Endothelial cell of umbilical vein (primary cell): ENCODE results near the gene CMIP. TPM values are rescaled to one million over a fixed set of nuclear protein-coding genes. Genes with fewer than 3 reads are reported as not detected.
A peak's percentile ranks its signal among the peaks of the same experiment; 100 is the strongest.

Source experiments
- BruUV-seq: library from RNA; stranded (reverse); fragments of 400-500 nt; replicated peaks from 2 replicates; lab custom pipeline; 2021; lab: Mats Ljungman, UMichigan
- CTCF ChIA-PET: fragments of 300-600, 350-600 bp; sonication (Branson Sonifier 250); formaldehyde crosslinking; loops from one replicate; lab custom pipeline; 2021; ENCODE audit warnings: antibody characterized with exemption, inconsistent platforms; lab: Charles Lee
- POLR2A ChIA-PET: fragments of 300-600, 350-600 bp; sonication (Branson Sonifier 250); formaldehyde crosslinking; loops from one replicate; lab custom pipeline; 2021; ENCODE audit warnings: antibody characterized with exemption, inconsistent platforms; lab: Charles Lee
- DNase-seq: peaks from one replicate; pipeline ENCODE4 v3.0.0-alpha.2; 2011; ENCODE audit warnings: low read depth, low spot score
- FAIRE-seq: peaks from 2 replicates; lab custom pipeline; 2011; peaks lifted over from hg19 to GRCh38; lab: Jason Lieb, UNC
- H2AFZ ChIP-seq: 2 replicates; pipeline ENCODE4 v1.6.0; 2012; ENCODE audit warnings: low read depth, low read length, control low read depth, inconsistent platforms
- H3K27ac ChIP-seq: 2 replicates; pipeline ENCODE4 v1.5.1; 2011; ENCODE audit warnings: low read depth, mild to moderate bottlenecking, control low read depth, low read length, moderate library complexity; ENCODE audit not compliant: insufficient read depth
- H3K27me3 ChIP-seq, 2 experiments: 2 replicates each; pipeline versions ENCODE4 v1.6.0 to v1.6.1; 2011; ENCODE audit warnings: low read length in 2 of 2, mixed read lengths in 1 of 2; ENCODE audit not compliant: control insufficient read depth in 2 of 2, insufficient read depth in 2 of 2
- H3K36me3 ChIP-seq, 2 experiments: 2 replicates in 1 of 2; 3 replicates in 1 of 2; pipeline ENCODE4 v1.5.1; 2011; ENCODE audit warnings: low read length in 2 of 2, mild to moderate bottlenecking in 1 of 2, moderate library complexity in 1 of 2; ENCODE audit not compliant: control insufficient read depth in 2 of 2, insufficient read depth in 2 of 2; ENCODE audit errors: extremely low read depth in 1 of 2
- H3K4me1 ChIP-seq: 3 replicates; pipeline ENCODE4 v1.5.1; 2011; ENCODE audit warnings: mild to moderate bottlenecking, low read length; ENCODE audit not compliant: control insufficient read depth, insufficient read depth; ENCODE audit errors: extremely low read depth
- H3K4me2 ChIP-seq: 2 replicates; pipeline ENCODE4 v1.6.1; 2011; ENCODE audit warnings: low read length, control low read depth, mixed read lengths; ENCODE audit not compliant: insufficient read depth
- H3K4me3 ChIP-seq, 3 experiments: fragments of 200-600 bp in 1 of 3; sonication (generic), shearing (Covaris generic) in 1 of 3; replicated peaks in 1 of 3; 2 replicates each; pipeline ENCODE4 v1.5.1; 2011 to 2016; ENCODE audit warnings: control low read depth in 3 of 3, low read length in 3 of 3, mild to moderate bottlenecking in 2 of 3, inconsistent platforms in 1 of 3, low read depth in 1 of 3, moderate library complexity in 1 of 3; ENCODE audit not compliant: insufficient read depth in 1 of 3
- H3K79me2 ChIP-seq: 2 replicates; pipeline ENCODE4 v1.6.0; 2012; ENCODE audit warnings: low read length, inconsistent platforms; ENCODE audit not compliant: control insufficient read depth, insufficient read depth
- H3K9ac ChIP-seq: replicated peaks from 2 replicates; pipeline ENCODE3; 2011; ENCODE audit warnings: low read length, control low read depth; ENCODE audit not compliant: insufficient read depth; ENCODE audit errors: extremely low read depth
- H3K9me1 ChIP-seq: replicated peaks from 3 replicates; pipeline ENCODE4 v1.6.0; 2011; ENCODE audit warnings: mild to moderate bottlenecking, low read length; ENCODE audit not compliant: control insufficient read depth, insufficient read depth; ENCODE audit errors: extremely low read depth
- H3K9me3 ChIP-seq: replicated peaks from 2 replicates; pipeline ENCODE4 v1.5.1; 2012; ENCODE audit warnings: low read length, inconsistent platforms; ENCODE audit not compliant: control insufficient read depth, insufficient read depth
- H4K20me1 ChIP-seq: replicated peaks from 2 replicates; pipeline ENCODE3; 2011; ENCODE audit warnings: mild to moderate bottlenecking, low read length; ENCODE audit not compliant: control insufficient read depth, insufficient read depth; ENCODE audit errors: extremely low read depth
- GATA2 ChIP-seq: IDR thresholded peaks from 2 replicates; pipeline ENCODE4 v1.7.0; 2011; ENCODE audit warnings: low read depth, mild to moderate bottlenecking, moderate library complexity, mixed read lengths, low read length; ENCODE audit not compliant: insufficient read length, insufficient read depth
- MYC ChIP-seq: IDR thresholded peaks from one replicate; pipeline ENCODE4 v1.6.1; 2011; ENCODE audit warnings: mild to moderate bottlenecking, low read depth, low read length
- dilution Hi-C: fragments of 300-500 bp; cut with MboI; formaldehyde crosslinking; loops from one replicate; pipeline ENCODE4 v1.15.0; 2019; ENCODE audit warnings: low sequenced_read_pairs; ENCODE audit not compliant: extremely low pct_ligation_motif_present
- intact Hi-C: fragments of 100-400 bp; cut with micrococcal nuclease; formaldehyde crosslinking; loops from one replicate; pipeline ENCODE4 v1.10.0; 2022
- polyA plus RNA-seq, 4 experiments: library from polyadenylated mRNA; depleted of rRNA in 3 of 4; stranded (reverse) in 3 of 4; unstranded in 1 of 4; fragments of >200 nt; gene quantifications; 2 replicates each; pipeline versions ENCODE4 v1.2.1 to v1.2.3, GENCODE V29; 2011 to 2012; ENCODE audit warnings: missing spikeins in 1 of 4
- total RNA-seq: library from RNA; stranded (reverse); gene quantifications from 2 replicates; pipeline ENCODE4 v1.2.3, GENCODE V29; 2021
- TF ChIP-seq, protein P1 (sequence below), 2 donors: IDR thresholded peaks; 1 replicate in 1 of 2; 2 replicates in 1 of 2; pipeline ENCODE4 v1.5.1; 2011; ENCODE audit warnings: low read length in 2 of 2, mild to moderate bottlenecking in 2 of 2, moderate library complexity in 2 of 2, control low read depth in 1 of 2, inconsistent platforms in 1 of 2, low read depth in 1 of 2; ENCODE audit not compliant: insufficient read depth in 1 of 2; ENCODE audit errors: extremely low read depth in 1 of 2
- TF ChIP-seq, protein P2 (sequence below): IDR thresholded peaks from 2 replicates; pipeline ENCODE4 v1.6.1; 2011; ENCODE audit not compliant: insufficient read depth, insufficient read length

The CMIP gene
- total and polyA plus RNA-seq, 2 donors (not counting 3 experiments of a cell fraction or from before 2014, with no cell fraction given), result 29.0 to 101 TPM

DNA sequence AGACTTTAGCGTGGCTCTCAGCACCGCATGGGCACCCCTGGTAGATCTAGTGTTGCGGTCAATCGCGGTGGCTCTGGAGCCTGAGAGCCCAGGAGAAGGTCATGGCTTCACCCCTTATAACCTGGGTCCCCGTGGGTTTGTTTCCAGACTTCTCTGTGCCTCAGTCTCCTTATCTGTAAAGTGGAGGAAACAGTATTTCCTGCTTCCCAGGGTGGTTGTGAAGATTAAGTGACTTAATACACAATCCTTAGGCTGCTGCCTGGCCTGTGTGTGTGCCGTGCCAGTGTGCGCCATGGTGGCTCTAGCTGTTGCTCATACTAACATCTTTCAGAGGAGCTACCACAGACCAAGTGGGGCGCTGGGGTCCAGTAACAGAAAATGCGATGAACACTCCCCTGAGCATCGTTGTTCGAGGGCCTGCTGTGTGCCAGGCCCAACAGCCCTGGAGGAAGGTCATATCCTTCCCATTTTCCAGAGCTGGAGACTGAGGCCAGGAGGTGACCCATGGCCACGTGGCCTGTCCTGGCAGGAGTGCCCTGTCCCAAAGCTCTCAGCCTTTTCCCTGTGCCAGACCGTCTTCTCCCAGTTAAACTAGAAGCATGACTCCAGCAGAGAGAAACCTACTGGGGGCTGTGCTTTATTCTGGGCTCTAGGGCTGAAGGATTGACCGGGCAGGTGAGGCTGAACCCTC lies 70.1 kb downstream of the CMIP start:
- H3K79me2 ChIP-seq, result peaks cover 43% of the 10 kb centered on the region
- no peaks in the 10 kb centered on the region for H3K36me3 ChIP-seq
- no TSS peak for BruUV-seq
- peak; percentile 78 for DNase-seq
- no peak overlapping the region for H3K4me3 ChIP-seq
- peaks cover 78% of the 10 kb centered on the region for H3K4me1 ChIP-seq
- ChIA-PET CTCF (interaction anchor here (1.9 to 3.0 kb wide), 2 partner anchors 9 to 30 kb away, joined by 6 to 12 read pairs; no protein-coding TSS in a partner anchor), POLR2A (no interaction called here)
- no peaks in the 10 kb centered on the region for H4K20me1 ChIP-seq
- no peak for FAIRE-seq
- H2AFZ ChIP-seq, result no peak overlapping the region
- TF ChIP-seq, protein P1, sequence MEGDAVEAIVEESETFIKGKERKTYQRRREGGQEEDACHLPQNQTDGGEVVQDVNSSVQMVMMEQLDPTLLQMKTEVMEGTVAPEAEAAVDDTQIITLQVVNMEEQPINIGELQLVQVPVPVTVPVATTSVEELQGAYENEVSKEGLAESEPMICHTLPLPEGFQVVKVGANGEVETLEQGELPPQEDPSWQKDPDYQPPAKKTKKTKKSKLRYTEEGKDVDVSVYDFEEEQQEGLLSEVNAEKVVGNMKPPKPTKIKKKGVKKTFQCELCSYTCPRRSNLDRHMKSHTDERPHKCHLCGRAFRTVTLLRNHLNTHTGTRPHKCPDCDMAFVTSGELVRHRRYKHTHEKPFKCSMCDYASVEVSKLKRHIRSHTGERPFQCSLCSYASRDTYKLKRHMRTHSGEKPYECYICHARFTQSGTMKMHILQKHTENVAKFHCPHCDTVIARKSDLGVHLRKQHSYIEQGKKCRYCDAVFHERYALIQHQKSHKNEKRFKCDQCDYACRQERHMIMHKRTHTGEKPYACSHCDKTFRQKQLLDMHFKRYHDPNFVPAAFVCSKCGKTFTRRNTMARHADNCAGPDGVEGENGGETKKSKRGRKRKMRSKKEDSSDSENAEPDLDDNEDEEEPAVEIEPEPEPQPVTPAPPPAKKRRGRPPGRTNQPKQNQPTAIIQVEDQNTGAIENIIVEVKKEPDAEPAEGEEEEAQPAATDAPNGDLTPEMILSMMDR (IDR thresholded peaks at IDR 0.05; ENCODE audit: extremely low read depth in 1 of 2, insufficient read depth in 1 of 2, low read depth in 1 of 2, low read length in 2 of 2), result no peak
- TF ChIP-seq, protein P2, sequence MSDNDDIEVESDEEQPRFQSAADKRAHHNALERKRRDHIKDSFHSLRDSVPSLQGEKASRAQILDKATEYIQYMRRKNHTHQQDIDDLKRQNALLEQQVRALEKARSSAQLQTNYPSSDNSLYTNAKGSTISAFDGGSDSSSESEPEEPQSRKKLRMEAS, result no peak
- no peak for TF ChIP-seq MYC
- TF ChIP-seq GATA2, result peak; percentile 71
- no peaks in the 10 kb centered on the region for H3K9me3 ChIP-seq
- no peak overlapping the region for H3K4me2 ChIP-seq
- dilution Hi-C loops (no loop called here), intact Hi-C loops (loop anchor here (2.0 to 10.0 kb wide), 4 partner anchors 38 to 580 kb away; no protein-coding TSS in a partner anchor)
- no peaks in the 10 kb centered on the region for H3K27me3 ChIP-seq
- no peak overlapping the region for H3K9ac ChIP-seq
- no peaks in the 10 kb centered on the region for H3K9me1 ChIP-seq
- peak overlapping the region; percentile 51 for H3K27ac ChIP-seq
